ENCODE results near the gene NAALADL2.

GRCh38 chr3:175279457-175279856 is 420.3 kb downstream of the NAALADL2 start:
- no peak for TF ChIP-seq CTCF (conservative IDR thresholded peaks at IDR 0.05)
- TF ChIP-seq EZH2 (IDR thresholded peaks at IDR 0.05; ENCODE audit: low read depth) = no peak
